GM21717 (cell line): ENCODE data around the gene CHD9.
A peak's percentile ranks its signal among the peaks of the same experiment; 100 is the strongest.
"Not testable (repeated sequence)": the region's sequence is repeated elsewhere in the genome, so short reads cannot be mapped to it uniquely, and the experiment has no call there.

ENCODE experiments used
- ATAC-seq: cut with Tn5 transposase; IDR thresholded peaks from one replicate; pipeline ENCODE4 v1.9.1; 2021; ENCODE audit warnings: mild to moderate bottlenecking, moderate library complexity; ENCODE audit not compliant: unreplicated experiment

CHD9 gene, protein sequence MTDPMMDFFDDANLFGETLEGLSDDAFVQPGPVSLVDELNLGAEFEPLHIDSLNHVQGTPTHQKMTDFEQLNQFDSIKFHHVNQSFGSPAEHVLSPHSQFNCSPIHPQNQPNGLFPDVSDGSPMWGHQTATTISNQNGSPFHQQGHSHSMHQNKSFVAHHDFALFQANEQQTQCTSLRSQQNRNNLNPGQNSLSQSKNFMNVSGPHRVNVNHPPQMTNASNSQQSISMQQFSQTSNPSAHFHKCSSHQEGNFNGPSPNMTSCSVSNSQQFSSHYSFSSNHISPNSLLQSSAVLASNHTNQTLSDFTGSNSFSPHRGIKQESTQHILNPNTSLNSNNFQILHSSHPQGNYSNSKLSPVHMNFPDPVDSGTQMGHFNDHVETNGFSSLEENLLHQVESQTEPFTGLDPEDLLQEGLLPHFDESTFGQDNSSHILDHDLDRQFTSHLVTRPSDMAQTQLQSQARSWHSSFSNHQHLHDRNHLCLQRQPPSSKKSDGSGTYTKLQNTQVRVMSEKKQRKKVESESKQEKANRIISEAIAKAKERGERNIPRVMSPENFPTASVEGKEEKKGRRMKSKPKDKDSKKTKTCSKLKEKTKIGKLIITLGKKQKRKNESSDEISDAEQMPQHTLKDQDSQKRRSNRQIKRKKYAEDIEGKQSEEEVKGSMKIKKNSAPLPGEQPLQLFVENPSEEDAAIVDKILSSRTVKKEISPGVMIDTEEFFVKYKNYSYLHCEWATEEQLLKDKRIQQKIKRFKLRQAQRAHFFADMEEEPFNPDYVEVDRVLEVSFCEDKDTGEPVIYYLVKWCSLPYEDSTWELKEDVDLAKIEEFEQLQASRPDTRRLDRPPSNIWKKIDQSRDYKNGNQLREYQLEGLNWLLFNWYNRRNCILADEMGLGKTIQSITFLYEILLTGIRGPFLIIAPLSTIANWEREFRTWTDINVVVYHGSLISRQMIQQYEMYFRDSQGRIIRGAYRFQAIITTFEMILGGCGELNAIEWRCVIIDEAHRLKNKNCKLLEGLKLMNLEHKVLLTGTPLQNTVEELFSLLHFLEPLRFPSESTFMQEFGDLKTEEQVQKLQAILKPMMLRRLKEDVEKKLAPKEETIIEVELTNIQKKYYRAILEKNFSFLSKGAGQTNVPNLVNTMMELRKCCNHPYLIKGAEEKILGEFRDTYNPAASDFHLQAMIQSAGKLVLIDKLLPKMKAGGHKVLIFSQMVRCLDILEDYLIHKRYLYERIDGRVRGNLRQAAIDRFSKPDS (N-terminal part only)

DNA sequence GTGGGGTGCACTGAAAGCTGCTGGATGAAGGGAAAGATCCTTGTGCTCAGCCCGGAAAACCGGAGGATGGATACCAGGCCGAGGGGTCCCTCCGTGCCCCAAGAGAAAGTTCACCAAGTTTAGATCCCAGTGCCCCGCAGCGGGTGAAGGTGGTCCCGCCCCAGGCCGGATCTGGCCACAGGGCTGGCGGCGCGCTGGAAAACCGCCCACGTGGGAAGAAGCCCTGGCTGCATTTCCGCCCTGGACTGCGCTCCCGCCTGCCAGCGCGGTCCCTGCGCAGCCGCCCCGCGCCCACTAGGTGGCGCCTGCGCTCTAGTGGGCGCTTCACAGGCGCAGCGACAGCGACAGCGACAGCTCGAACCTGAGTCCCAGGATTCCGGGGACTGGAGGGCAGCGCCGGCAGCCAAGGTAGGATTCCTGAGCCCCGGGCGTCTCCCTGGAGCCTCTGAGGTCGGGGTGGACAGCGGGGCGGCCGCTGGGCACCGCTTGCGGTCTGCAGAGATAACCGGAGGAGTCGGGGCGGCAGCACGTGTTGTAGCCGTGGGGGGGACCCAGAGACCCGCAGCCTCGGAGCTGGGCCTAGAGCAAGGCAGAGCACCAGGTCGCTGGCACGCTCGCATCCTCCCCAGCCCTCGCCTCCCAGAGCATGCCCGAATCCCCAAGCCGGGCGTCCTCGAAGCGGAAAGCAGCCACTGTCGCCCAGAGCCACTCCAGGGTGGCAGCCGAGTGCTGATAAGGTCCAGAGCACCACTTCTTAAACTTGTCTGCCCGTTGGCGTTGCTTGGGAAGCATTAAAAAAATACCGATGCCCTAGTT, at the start of gene CHD9:
CHD9 (plus strand) TSS at position 322 of the 816 bp plus-strand sequence. CDS start 101,099 bp downstream, outside the sequence.
- peak; percentile 85 for ATAC-seq

DNA sequence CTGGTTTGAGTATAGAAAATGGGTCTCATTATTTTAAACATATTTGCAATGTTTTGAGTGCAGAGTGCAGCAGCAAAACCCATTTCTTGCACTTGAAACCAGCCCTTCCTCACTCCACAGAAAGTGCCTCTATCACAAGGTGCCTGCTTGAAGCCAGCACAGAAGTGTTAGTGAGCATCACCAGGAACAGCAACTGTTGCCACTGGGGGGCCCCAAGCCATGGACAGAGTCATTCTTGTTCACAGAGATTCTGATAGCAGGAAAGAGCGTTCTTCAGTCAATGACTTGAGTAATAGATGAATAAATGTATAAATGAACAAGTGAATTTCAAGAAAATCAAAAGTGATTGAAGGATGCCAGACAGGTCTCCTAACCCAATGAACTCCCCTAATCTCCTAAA, 47.7 kb upstream of the CHD9 start:
- ATAC-seq: no peak

DNA sequence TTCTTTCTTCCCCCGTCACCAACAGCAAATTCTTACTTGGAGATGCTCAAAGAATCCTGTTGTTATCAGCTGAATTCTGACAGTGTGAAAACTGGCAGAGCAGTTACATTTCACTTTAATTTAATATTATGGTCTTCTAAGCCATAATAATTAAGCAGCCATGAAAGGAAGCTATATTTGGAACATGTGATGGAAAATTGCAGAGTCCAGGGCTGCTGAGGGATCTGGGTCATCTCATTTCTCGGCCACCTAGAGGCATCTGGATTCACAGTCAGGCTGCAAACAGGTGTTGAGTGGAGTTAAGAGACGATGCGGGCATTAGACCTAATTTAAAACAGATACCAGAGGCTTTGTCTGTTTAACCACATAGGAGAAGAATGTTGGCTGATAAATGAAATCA, 40.5 kb upstream of the CHD9 start:
- ATAC-seq: no peak

DNA sequence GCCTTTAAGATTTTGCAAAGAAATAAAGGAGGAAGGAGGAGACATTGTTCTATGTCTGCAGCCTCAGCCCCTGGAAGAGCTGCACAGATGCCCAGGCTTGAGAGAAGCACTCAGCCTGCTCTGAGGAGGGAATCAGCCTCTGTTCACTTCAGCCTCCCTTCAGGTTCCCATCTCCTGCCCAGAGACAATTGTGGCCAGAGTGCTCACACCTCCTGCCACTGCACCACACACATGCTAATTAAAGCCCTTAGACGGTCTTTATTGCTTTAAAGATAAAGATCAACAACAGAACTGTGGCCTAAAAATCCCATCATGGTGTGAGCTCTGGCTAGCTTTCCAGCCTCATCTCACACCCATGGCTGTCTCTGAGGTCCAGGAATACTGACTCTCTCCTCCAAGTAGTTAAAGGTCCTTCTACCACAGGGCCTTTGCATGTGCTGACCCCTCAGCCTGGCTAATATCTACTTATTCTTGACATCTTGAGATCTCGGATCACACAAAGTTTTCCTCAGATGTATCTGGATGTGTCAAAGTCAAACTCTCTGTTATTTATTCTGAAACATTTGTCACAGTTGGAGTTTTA, 35.9 kb upstream of the CHD9 start:
- no peak for ATAC-seq

GRCh38 chr16:53022374-53022773, 32.4 kb upstream of the CHD9 start:
- no peak for ATAC-seq

GRCh38 chr16:53024045-53024444, 30.7 kb upstream of the CHD9 start:
- ATAC-seq: peak; percentile 72

DNA sequence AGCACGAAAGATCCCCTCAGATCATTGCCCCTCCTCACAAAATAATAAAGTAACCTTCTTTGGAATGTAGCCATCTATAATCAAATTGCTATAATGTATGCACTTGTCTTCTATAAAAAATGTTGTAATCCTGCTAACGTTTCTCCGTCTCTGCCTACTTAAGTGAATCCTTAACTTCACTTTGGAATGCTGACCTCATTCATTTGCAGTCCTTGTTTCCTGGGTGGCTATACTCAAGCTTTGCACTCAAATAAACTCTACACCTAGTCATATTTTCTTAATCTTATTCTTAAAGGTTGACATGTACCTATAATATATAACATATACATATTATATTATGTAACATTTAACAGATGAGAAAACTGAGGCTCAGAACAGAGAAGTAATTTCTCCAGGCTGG, 24.8 kb upstream of the CHD9 start:
- ATAC-seq: no peak

GRCh38 chr16:53031323-53031942, 23.4 kb upstream of the CHD9 start:
- no peak for ATAC-seq

DNA sequence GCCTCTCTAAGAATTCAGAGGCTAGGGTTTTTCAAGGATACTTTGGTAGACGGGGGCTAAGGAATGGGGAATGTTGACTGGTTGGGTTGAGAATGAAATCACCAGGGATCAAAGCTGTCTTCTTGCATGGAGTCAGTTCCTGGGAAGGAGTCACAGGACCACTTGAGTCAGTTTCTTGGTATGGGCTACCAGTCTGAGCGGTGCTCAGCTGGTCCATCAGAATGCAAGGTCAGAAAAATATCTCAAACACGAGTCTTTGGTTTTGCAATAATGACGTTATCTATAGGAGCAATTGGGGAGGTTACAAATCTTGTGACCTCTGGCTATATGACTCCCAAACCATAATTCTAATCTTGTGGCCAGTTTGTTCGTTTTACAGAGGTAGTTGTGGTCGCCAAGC, 20.5 kb upstream of the CHD9 start:
- ATAC-seq: no peak

GRCh38 chr16:53035176-53035942, 19.4 kb upstream of the CHD9 start:
- no peak for ATAC-seq

- ATAC-seq: no peak
Measured at GRCh38 chr16:53036066-53036465, 18.7 kb upstream of the CHD9 start.

- ATAC-seq: not testable (repeated sequence)
Measured at GRCh38 chr16:53036711-53037110, 18.1 kb upstream of the CHD9 start.

- ATAC-seq: no peak
Measured at GRCh38 chr16:53040788-53041187, 14.0 kb upstream of the CHD9 start.

DNA sequence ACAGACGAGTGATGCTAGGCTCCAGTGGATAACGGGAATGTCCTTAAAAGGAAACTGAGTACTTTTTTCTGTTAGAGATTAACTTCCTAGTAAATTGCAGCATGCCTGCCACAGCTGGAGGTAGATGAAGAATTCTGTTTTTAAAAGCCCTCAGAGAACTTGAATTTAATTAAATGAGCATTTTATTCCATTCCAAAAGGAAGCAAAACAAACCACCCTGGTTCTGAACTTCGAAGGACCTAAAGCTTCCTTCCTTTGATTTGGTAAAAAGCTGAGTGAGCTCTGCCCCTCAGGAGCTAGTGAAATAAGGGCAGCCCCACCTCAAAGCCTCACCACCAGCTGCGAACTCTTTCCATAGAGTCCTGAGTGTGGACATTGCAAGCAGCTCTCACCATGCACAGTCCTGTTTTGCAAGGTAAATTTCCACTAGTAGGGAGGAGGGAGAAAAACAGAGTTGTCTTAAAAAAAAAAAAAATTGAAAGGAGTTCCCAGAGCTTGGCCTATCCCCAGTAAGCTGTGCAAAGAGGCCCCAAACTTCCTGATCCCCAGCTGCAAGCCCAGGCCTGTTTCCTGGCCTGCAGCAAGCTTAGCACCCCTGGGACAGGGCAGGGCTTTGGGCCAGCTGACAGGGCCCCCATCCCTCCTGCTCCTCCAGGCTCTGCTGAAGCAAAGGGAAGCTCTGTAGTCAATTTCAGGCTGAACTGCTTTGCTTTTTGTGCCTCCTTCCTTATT, 13.3 kb upstream of the CHD9 start:
- peak; percentile 80 for ATAC-seq

DNA sequence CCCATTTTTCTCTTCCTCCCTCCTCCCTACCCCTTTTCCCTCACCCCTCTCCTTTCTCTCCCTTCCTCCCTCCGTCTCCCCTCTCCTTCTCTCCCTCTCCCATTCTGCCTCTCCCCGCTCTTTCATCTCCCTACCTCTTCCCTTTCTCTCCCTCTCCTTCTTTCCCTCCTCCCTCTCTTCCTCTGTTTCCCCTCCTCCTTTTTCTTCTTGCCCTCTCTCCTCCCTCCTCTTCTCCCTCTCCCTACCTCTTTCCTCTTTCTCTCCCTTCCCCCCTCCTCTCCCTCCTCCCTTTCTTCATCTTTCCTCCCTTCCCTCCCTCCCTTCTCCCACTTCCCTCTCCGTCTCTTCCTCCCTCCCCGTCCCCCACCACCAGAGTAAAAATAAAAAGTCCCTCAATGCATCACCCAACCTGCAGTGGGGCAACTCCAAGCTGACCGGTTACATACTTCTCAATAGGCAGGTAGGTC, 12.5 kb upstream of the CHD9 start:
- no peak for ATAC-seq

DNA sequence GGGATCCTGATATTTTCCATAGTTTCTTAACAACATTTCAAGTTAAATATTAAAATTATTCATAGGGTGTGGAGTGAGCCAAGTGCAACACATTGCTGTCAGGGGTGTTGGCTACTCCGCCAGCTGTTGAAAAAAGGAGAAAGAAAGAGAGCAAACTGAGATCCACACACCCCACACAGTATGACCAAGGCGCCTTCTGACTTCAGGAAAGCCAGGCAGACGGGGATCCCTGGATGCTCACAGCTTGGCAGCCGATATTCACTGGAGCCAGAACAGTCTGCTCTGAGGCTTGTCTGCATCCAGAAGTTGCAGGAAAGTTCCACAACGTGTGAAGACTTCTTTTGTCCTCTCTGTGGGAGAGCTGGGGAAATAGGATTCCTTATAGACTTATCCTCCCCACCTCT, 11.4 kb upstream of the CHD9 start:
- ATAC-seq: no peak

- no peak for ATAC-seq
Measured at GRCh38 chr16:53043986-53044601, 10.7 kb upstream of the CHD9 start.
